GM12801 (cell line): ENCODE results near the gene ZFHX2.

Source experiments
- CTCF ChIP-seq: IDR thresholded peaks from one replicate; pipeline ENCODE4 v1.5.1; 2011; ENCODE audit warnings: control low read depth; ENCODE audit not compliant: insufficient read length; ENCODE audit errors: extremely low read depth

ZFHX2 gene

GRCh38 chr14:23494223-23494622 lies 57.3 kb downstream of the ZFHX2 start:
- no peak for TF ChIP-seq CTCF

- no peak for TF ChIP-seq CTCF
Measured at GRCh38 chr14:23492618-23493272, 58.8 kb downstream of the ZFHX2 start.

GRCh38 chr14:23487216-23487615 lies 64.3 kb downstream of the ZFHX2 start:
- no peak for TF ChIP-seq CTCF

GRCh38 chr14:23486036-23486435 lies 65.5 kb downstream of the ZFHX2 start:
- TF ChIP-seq CTCF, result no peak

- TF ChIP-seq CTCF, result no peak
Measured at GRCh38 chr14:23485326-23485725, 66.2 kb downstream of the ZFHX2 start.

- no peak for TF ChIP-seq CTCF
Measured at GRCh38 chr14:23483236-23483854, 68.2 kb downstream of the ZFHX2 start.

GRCh38 chr14:23482823-23483148 lies 68.8 kb downstream of the ZFHX2 start:
- no peak for TF ChIP-seq CTCF
